Activated naive CD8-positive, alpha-beta T cell treated with anti-CD3 and anti-CD28 coated beads for 36 hours (primary cell): ENCODE data around the gene PPP4R3A. TPM values are rescaled to one million over a fixed set of nuclear protein-coding genes. Genes with fewer than 3 reads are reported as not detected.
"Not testable (repeated sequence)": the region's sequence is repeated elsewhere in the genome, so short reads cannot be mapped to it uniquely, and the experiment has no call there.

Experiments
- DNase-seq: peaks from one replicate; pipeline ENCODE4 v3.0.0; 2021
- H3K27ac Mint-ChIP-seq: one replicate; pipeline ENCODE4 v1.8.0; 2022; ENCODE audit warnings: mild to moderate bottlenecking, moderate library complexity, mixed read lengths
- H3K27me3 Mint-ChIP-seq: one replicate; pipeline ENCODE4 v1.8.0; 2022; ENCODE audit warnings: mild to moderate bottlenecking, mixed read lengths
- H3K36me3 Mint-ChIP-seq: one replicate; pipeline ENCODE4 v1.8.0; 2021; ENCODE audit warnings: mild to moderate bottlenecking, mixed read lengths
- H3K4me1 Mint-ChIP-seq: one replicate; pipeline ENCODE4 v1.8.0; 2021; ENCODE audit warnings: mixed read lengths
- H3K4me3 Mint-ChIP-seq: one replicate; pipeline ENCODE4 v1.8.0; 2022; ENCODE audit warnings: mild to moderate bottlenecking, moderate library complexity, mixed read lengths
- H3K9me3 Mint-ChIP-seq: one replicate; pipeline ENCODE4 v1.8.0; 2022; ENCODE audit warnings: mixed read lengths
- total RNA-seq, 2 experiments: library from RNA; stranded (reverse); gene quantifications; one replicate each; pipeline ENCODE4 v1.2.3, GENCODE V29; 2021

PPP4R3A gene
- total RNA-seq, 2 experiments from 2014 or later = 122 TPM

DNA sequence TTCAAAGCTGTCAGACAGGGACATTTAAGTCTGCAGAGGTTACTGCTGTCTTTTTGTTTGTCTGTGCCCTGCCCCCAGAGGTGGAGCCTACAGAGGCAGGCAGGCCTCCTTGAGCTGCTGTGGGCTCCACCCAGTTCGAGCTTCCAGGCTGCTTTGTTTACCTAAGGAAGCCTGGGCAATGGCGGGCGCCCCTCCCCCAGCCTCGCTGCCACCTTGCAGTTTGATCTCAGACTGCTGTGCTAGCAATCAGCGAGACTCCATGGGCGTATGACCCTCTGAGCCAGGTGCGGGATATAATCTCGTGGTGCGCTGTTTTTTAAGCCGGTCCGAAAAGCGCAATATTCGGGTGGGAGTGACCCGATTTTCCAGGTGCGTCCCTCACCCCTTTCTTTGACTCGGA lies 73.8 kb downstream of the PPP4R3A start:
- not testable (repeated sequence) for H3K36me3 Mint-ChIP-seq, H3K9me3 Mint-ChIP-seq, DNase-seq, H3K4me3 Mint-ChIP-seq, H3K4me1 Mint-ChIP-seq, H3K27me3 Mint-ChIP-seq, H3K27ac Mint-ChIP-seq

DNA sequence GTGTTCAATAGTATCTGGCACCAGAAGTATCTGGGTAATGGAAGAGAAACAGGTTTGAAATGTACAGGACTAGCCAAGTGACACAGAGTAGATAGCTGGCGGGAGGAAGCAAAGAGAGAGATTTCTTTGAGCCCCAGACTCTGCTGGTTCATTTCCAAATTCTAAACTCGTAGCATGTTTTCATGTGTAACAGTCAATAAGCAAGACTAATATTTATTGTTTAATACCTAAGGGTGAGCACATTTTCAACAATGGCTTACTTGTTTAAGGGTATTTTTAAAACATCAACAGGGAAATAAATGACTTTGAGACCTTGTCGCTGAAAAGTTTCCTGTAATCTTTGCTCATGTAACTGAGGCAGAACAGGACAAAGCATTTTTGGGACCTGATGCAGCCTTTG lies 80.7 kb downstream of the PPP4R3A start:
- Mint-ChIP-seq H3K27ac (no peak overlapping the region), H3K36me3 (no peaks in the 10 kb centered on the region), H3K9me3 (no peaks in the 10 kb centered on the region)

DNA sequence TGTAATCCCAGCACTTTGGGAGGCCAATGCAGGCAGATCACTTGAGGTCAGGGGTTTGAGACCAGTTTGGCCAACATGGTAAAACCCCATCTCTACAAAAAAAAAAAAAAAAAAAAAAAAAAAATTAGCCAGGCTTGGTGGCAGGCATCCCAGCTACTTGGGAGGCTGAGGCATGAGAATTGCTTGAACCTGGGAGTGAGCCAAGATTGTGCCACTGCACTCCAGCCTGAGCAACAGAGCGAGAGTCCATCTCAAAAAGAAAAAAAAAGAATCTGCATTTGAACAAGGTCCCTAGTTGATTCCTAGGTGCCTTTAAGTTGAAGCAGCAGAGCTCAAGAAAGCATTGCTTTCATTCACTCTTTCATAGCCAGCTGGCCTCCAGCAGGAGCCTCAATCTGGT lies 81.2 kb downstream of the PPP4R3A start:
- DNase-seq, H3K27ac Mint-ChIP-seq, H3K9me3 Mint-ChIP-seq, H3K4me3 Mint-ChIP-seq, H3K27me3 Mint-ChIP-seq, H3K36me3 Mint-ChIP-seq: not testable (repeated sequence)
- peaks cover 11% of the 10 kb centered on the region for H3K4me1 Mint-ChIP-seq

More for the DNA sequence above, 80.7 kb downstream of the PPP4R3A start:
- H3K27me3 Mint-ChIP-seq = no peaks in the 10 kb centered on the region
- H3K4me3 Mint-ChIP-seq = no peak overlapping the region
- H3K4me1 Mint-ChIP-seq = peaks cover 11% of the 10 kb centered on the region
- no peak for DNase-seq

DNA sequence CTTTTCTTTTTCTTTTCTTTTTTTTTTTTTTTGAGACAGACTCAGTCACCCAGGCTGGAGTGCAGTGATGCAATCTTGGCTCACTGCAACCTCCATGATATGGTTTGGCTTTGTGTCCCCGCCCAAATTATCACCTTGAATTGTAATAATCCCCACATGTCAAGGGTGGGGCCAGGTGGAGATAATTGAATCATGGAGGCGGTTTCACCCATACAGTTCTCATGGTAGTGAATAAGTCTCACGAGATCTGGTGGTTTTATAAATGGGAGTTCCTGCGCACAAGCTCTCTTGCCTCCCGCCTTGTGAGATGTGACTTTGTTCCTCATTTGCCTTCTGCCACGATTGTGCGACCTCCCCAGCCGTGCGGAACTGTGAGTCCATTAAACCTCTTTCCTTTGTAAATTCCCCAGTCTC lies 84.6 kb downstream of the PPP4R3A start:
- not testable (repeated sequence) for H3K4me3 Mint-ChIP-seq, H3K9me3 Mint-ChIP-seq, H3K27me3 Mint-ChIP-seq, DNase-seq, H3K27ac Mint-ChIP-seq, H3K36me3 Mint-ChIP-seq
- peaks cover 11% of the 10 kb centered on the region for H3K4me1 Mint-ChIP-seq

DNA sequence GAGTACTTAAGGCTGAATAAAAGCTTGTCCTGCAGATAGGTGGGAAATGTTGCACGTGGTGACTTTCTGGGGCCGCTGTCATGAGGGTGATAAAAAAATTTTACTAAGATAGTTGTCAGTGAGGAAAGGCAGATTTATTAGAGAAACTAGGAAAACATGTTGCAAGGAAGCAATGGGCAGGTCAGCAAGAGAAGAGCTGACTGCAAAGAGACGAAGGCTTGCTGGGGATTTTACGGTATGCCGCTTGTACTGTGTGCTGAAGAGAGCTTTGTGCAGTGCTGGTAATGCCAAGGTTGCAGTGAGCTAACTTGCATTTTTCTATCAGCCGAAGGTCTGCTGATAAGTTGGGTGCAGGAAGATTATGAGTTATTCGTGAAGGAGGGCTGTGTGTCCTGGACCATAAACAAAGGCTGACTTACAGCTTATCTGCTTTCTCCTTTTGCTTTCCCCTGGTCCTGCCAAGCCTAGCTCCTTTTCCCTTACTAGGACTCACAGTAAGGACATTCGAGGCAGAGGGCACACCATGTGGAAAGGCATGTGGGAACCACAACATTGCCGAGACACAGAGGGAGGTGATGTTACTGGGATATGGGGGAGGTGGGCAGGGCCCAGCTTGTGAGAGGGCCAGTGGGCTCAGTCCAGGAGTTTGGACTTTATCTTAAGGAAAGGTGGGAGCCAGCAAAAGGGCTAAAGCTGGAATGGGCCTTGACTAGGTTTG lies 85.1 kb downstream of the PPP4R3A start:
- H3K27me3 Mint-ChIP-seq = no peaks in the 10 kb centered on the region

DNA sequence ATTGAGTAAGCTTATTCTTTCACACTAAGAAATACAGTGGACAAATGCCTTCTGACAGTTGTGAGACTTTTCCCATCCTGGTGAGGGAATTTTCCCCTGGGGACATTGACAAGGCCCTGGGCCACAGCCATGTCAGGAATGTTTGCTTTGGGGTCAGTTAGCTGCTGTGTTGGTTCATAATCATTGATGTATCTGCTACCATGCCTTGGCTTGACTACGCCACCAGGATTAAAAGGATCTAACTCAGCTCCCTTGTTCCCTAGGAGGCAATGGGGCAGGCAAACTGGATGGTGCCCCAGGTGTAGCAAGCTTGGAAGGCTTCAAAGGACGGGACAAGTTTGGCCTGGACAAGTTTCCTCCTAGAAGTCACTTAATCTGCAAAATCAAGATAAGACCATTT lies 89.4 kb downstream of the PPP4R3A start:
- no peaks in the 10 kb centered on the region for H3K9me3 Mint-ChIP-seq
- no peaks in the 10 kb centered on the region for H3K27me3 Mint-ChIP-seq
- peaks cover 9% of the 10 kb centered on the region for H3K36me3 Mint-ChIP-seq
- no peak for DNase-seq
- H3K4me3 Mint-ChIP-seq = no peak overlapping the region
- H3K27ac Mint-ChIP-seq = no peak overlapping the region
- peaks cover 12% of the 10 kb centered on the region for H3K4me1 Mint-ChIP-seq

More for the DNA sequence above, 85.1 kb downstream of the PPP4R3A start:
- no peak for DNase-seq
- Mint-ChIP-seq H3K4me1 (peaks cover 11% of the 10 kb centered on the region), H3K9me3 (no peaks in the 10 kb centered on the region), H3K36me3 (no peaks in the 10 kb centered on the region), H3K4me3 (no peak overlapping the region), H3K27ac (no peak overlapping the region)

DNA sequence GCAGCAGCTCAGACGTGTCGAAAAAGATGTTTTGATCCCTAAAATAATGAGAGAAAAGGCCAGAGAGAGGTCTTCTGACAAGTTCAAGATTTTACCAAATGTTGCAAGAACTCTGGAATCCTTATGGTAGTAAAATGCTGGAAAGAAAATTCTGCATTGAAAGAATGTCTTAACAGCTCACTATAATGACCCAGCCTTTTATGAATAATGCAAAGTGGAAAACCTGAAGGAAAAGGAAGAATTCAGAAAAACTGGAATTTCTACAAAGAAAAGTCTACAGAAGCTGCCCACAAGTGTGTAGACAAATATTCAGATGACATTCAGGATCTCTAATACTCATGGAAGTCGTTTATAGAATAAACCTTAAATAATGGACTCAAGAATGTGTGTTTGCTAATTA lies 90.7 kb downstream of the PPP4R3A start:
- peaks cover 19% of the 10 kb centered on the region for H3K36me3 Mint-ChIP-seq
- H3K9me3 Mint-ChIP-seq = no peaks in the 10 kb centered on the region
- peak overlapping the region; percentile 77 for H3K4me3 Mint-ChIP-seq
- peak overlapping the region; percentile 90 for H3K27ac Mint-ChIP-seq
- peaks cover 20% of the 10 kb centered on the region for H3K4me1 Mint-ChIP-seq
- DNase-seq = no peak
- H3K27me3 Mint-ChIP-seq = no peaks in the 10 kb centered on the region

DNA sequence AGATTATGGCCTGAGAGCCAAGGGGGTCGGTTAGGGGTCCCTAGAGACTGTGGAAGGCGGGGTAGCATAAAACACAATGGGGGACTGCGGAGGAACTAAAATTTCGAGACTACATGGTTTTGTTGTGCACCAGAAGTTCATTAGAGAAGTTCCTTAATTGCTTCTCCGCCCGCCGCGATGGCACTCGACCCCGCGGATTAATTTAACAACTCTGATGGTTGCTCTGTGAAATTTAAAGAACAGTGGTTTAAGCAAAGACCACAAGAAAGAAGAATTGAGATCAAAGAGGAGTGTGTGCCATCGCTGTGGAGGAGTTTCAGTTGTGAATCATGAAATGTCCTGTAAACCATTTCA lies 91.1 kb downstream of the PPP4R3A start:
- no peak for DNase-seq
- Mint-ChIP-seq H3K36me3 (peaks cover 23% of the 10 kb centered on the region), H3K4me3 (peak overlapping the region; percentile 77), H3K27ac (peak overlapping the region; percentile 90), H3K9me3 (no peaks in the 10 kb centered on the region), H3K27me3 (no peaks in the 10 kb centered on the region), H3K4me1 (peaks cover 24% of the 10 kb centered on the region)

DNA sequence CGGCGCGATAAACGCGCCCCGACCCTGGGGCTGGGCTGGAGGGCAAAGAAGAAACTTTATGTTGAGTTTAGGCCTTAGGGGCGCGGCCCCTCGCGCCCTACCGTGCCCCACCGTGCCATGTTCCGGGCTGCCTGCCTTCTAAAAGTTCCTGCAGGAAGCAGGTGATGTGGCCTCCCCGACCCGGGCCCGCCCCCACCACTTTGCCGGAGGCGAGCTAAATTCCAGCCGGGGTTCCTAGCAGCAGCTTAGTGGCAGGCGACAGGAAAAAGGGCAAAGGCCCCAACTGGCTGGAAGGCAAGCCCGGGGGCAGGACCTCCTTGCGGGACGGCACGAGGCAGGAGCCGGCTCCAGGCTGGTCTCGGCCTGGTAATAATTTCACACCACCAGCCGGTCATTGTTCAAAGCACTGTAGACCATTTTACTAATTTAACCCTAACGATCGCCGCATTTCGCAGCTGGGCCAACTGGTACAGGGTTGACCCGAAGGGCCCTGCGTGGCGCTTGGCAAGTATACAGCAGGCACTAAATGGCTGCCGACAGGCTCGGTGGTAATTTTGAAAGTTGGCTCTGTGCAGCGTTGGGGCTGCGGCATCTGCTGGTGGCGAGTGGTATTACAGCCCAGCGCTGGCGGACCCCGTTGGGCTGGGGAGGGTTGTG lies 91.6 kb downstream of the PPP4R3A start:
- Mint-ChIP-seq H3K36me3 (peaks cover 27% of the 10 kb centered on the region), H3K4me3 (peak overlapping the region; percentile 77), H3K27ac (peak overlapping the region; percentile 90), H3K27me3 (no peaks in the 10 kb centered on the region), H3K9me3 (no peaks in the 10 kb centered on the region), H3K4me1 (peaks cover 28% of the 10 kb centered on the region)
- DNase-seq = peak; percentile 84

DNA sequence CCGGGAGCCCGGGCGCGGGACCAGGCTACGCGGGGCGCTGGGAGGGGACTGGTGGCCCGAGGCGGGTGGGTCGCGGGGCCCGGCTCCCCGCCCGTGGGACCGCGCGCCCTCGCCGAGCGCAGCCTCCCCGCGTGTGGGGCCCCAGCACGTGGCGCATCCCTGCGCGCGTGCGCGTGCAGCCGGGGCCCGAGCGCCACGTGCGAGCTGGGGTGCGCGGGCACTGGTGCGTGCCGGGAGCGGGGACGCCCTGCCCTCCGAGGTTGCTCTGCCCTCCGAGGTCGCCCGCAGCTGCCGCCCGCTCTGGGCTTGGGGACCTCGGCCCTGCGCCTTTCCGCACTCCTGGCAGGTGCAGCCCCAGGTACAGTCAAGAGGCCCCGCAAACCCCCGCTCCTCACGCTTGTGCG lies 92.1 kb downstream of the PPP4R3A start:
- Mint-ChIP-seq H3K9me3 (no peaks in the 10 kb centered on the region), H3K4me1 (peaks cover 32% of the 10 kb centered on the region), H3K4me3 (peak overlapping the region; percentile 77), H3K27me3 (no peaks in the 10 kb centered on the region), H3K36me3 (peaks cover 31% of the 10 kb centered on the region), H3K27ac (peak overlapping the region; percentile 90)
- DNase-seq = peak; percentile 81

DNA sequence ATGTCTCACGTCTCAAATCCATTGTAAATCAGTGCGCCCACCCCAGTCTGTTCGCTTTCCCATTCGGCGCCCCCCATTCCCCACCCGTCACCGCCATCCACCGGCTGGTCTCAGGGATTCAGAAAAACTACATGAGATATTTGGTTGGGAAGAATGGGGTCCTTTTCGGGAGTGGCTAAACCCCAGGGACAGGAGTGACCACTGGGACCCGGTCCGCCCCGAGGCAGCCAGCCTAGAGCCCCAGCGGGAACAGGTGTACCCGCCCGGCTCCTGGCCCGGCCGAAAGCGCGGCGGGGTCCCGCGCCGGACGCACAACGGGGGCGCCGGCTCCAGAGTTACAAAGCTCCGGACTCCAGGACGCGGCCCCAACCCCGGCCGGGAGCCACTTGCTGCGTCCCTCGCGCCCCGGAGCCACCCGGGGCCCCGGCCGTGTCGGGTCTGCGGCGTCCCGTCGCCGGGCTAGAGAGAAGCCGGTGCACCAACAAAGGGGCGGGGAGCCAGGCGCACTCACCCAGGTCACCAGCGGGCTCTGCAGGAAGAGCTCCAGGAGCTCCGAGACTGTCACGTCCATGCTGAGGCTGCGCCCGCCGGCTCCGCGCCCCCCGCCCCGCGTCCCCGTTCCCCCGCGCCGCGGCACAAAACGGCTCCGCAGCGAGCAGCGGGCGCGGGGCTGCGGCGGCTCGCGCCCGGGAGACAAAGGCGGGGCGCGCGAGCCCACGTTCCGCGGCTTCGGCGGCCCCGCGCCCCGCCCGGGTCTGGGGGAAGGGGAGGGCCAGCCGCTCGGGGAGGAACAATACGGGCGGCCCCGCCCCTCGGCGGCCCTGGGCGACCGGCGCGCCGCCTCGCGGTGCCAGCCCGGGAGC lies 92.8 kb downstream of the PPP4R3A start, which contains the start of gene CCDC88C:
CCDC88C (minus strand) TSS at position 701 of the 863 bp plus-strand sequence; CDS start at position 571, 130 bp downstream.
- Mint-ChIP-seq H3K4me1 (peaks cover 38% of the 10 kb centered on the region), H3K27ac (peak within 1 kb of the TSS; percentile 100), H3K27me3 (no peaks in the 10 kb centered on the region), H3K4me3 (peak within 1 kb of the TSS; percentile 98), H3K9me3 (no peaks in the 10 kb centered on the region), H3K36me3 (peaks cover 37% of the 10 kb centered on the region)
- peak; percentile 85 for DNase-seq

DNA sequence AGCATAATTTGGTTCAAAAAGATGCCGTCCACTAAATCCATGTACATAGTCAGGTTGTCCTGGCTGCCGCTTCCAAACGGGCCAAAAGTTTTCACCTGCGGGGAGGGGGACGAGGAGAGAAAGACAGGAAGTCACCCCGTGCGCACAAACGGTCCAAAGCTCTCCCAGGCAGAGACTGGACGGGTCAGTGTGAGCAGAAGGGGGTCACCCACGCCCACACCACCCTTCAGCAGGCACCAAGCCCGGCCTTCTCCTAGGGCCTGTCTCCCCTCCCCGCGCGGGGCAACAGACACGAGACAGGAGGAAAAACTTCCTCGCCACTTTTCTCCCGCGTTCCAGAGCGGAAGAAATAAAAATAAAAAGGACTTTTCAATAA lies 93.4 kb downstream of the PPP4R3A start:
- Mint-ChIP-seq H3K36me3 (peaks cover 40% of the 10 kb centered on the region), H3K4me3 (peak overlapping the region; percentile 98), H3K4me1 (peaks cover 40% of the 10 kb centered on the region), H3K27me3 (no peaks in the 10 kb centered on the region), H3K27ac (peak overlapping the region; percentile 100), H3K9me3 (no peaks in the 10 kb centered on the region)
- peak; percentile 30 for DNase-seq

DNA sequence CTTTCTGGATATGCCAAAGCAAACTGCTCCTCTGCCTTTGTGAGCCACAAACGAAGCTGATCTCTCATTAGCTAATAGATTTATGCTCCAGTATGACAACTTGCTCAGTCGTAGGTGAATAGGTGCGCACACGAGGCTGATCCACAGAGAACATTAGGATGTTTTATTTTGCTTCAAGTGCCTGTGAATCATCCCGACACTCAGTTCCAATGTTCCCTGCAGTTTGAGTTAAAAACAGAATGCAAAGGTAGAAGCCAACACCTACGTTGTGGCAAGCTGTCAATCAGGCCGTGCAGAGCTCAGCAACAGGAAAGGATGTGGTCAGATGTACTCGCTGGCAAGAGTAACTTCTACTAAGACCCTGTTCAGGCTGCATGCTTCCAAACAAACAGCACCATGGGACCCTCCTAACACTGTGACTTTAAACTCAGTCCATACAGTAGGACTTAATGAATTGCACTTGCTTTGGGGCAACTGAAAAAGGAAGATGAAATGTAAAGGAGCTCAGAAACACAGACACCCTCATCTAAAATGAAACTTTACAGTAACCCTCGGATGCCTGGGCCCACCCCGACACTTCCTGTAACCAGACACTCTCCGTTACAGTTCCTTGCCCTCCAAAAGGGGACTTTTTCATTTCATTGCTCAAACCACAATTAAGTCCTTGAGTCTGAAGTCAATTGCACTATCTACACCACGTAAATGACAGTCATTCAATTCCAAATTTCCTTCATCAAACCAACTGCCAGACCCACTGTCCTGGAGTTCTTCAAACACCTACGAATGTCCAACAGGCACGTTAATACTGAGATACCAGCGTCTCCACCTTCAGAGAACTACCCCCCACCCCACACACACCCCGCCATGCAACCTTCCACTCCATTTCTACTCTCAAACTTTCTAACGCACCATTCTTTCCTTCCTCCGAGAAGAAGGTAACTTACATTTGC lies 94.0 kb downstream of the PPP4R3A start:
- Mint-ChIP-seq H3K4me1 (peaks cover 46% of the 10 kb centered on the region), H3K9me3 (no peaks in the 10 kb centered on the region), H3K27me3 (no peaks in the 10 kb centered on the region), H3K4me3 (peak overlapping the region; percentile 98), H3K27ac (peak overlapping the region; percentile 100), H3K36me3 (peaks cover 47% of the 10 kb centered on the region)
- peak; percentile 74 for DNase-seq

DNA sequence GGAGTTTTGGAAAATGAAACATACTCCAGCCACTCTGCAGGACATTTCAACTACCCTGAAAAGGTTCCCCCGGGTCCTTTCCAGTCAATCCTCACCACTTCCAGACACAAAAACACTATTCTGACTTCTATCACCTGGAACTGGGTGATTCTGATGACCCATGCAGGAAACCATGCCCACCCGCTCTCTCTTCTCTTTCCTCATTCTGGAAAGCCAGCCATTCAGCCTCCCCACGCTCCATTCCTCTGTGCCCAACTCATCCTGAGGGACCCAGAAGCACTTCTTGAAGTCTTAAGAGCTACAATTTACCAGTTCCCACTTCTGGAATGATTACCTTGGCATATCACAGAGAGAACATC lies 95.7 kb downstream of the PPP4R3A start:
- Mint-ChIP-seq H3K4me1 (peaks cover 60% of the 10 kb centered on the region), H3K27me3 (no peaks in the 10 kb centered on the region), H3K9me3 (no peaks in the 10 kb centered on the region), H3K4me3 (peak overlapping the region; percentile 98), H3K27ac (peak overlapping the region; percentile 100), H3K36me3 (peaks cover 54% of the 10 kb centered on the region)
- DNase-seq = no peak
